PC-9 (cell line): ENCODE measurements around the gene DNMT3L.

ENCODE experiments used
- CTCF ChIP-seq: fragments of 200-600 bp; sonication (generic); conservative IDR thresholded peaks from 2 replicates; pipeline ENCODE4 v1.6.1; 2017; ENCODE audit warnings: mixed run types, antibody characterized with exemption, mild to moderate bottlenecking, moderate library complexity
- EZH2 ChIP-seq: fragments of 200-600 bp; sonication (generic); IDR thresholded peaks from 2 replicates; pipeline ENCODE4 v1.8.0; 2017; ENCODE audit warnings: antibody characterized with exemption, low read depth

GRCh38 chr21:44291078-44291935 is 29.6 kb upstream of the DNMT3L start:
- TF ChIP-seq CTCF (no peak), EZH2 (no peak)
